ENCODE measurements around the gene GZMM. TPM values are rescaled to one million over a fixed set of nuclear protein-coding genes. Genes with fewer than 3 reads are reported as not detected.
A peak's percentile ranks its signal among the peaks of the same experiment; 100 is the strongest.

The GZMM gene
- total and polyA plus RNA-seq, 2 of the 13 experiments (the other 11 are each of a cell fraction or from before 2014, with no cell fraction given): 0.07 TPM; not detected in 1

- TF ChIP-seq PRDM4 (CRISPR knock-in tag; IDR thresholded peaks at IDR 0.05; ENCODE audit: borderline replicate concordance): peak; percentile 99
- no peak for TF ChIP-seq SMAD9 (CRISPR knock-in tag; IDR thresholded peaks at IDR 0.05)
- no peak for TF ChIP-seq ZNF282 (IDR thresholded peaks at IDR 0.05; ENCODE audit: partially characterized antibody)
- TF ChIP-seq HNRNPLL (IDR thresholded peaks at IDR 0.05; ENCODE audit: low read depth, low read length, poor library complexity, severe bottlenecking): peak; percentile 30
Measured at GRCh38 chr19:597406-598315, 53.8 kb downstream of the GZMM start (continued).

Other genes starting within 250 kb of the GZMM start
- gene MIER2, start 199.3 kb upstream of the GZMM start, total RNA-seq (2016; rRNA removed; fragmentation: Illumina TruSeq; extraction: Trizol): 7.9 and 9.6 TPM in 2 replicates
- 22.9 and 25.7 TPM in 2 replicates for gene MIER2, start 199.3 kb upstream of the GZMM start, polyA plus RNA-seq (2011; rRNA removed)
- gene C2CD4C, start 134.9 kb upstream of the GZMM start, total RNA-seq (2016; rRNA removed; fragmentation: Illumina TruSeq; extraction: Trizol): not detected in 2 replicates
- gene C2CD4C, start 134.9 kb upstream of the GZMM start, polyA plus RNA-seq (2011; rRNA removed): not detected in 2 replicates
- gene SHC2, start 83.0 kb upstream of the GZMM start, total RNA-seq (2016; rRNA removed; fragmentation: Illumina TruSeq; extraction: Trizol): 4.8 and 9.0 TPM in 2 replicates
- 18.3 and 35.8 TPM in 2 replicates for gene SHC2, start 83.0 kb upstream of the GZMM start, polyA plus RNA-seq (2011; rRNA removed)
- gene MADCAM1, start 47.6 kb upstream of the GZMM start, total RNA-seq (2016; rRNA removed; fragmentation: Illumina TruSeq; extraction: Trizol): 0.21 and 0.33 TPM in 2 replicates
- gene MADCAM1, start 47.6 kb upstream of the GZMM start, polyA plus RNA-seq (2011; rRNA removed): 0.29 and 0.39 TPM in 2 replicates
- gene TPGS1, start 36.6 kb upstream of the GZMM start, total RNA-seq (2016; rRNA removed; fragmentation: Illumina TruSeq; extraction: Trizol): 4.2 and 6.2 TPM in 2 replicates
- 1.1 and 2.0 TPM in 2 replicates for gene TPGS1, start 36.6 kb upstream of the GZMM start, polyA plus RNA-seq (2011; rRNA removed)
- 119 and 138 TPM in 2 replicates for gene CDC34, start 12.3 kb upstream of the GZMM start, total RNA-seq (2016; rRNA removed; fragmentation: Illumina TruSeq; extraction: Trizol)
- gene CDC34, start 12.3 kb upstream of the GZMM start, polyA plus RNA-seq (2011; rRNA removed): 140 and 150 TPM in 2 replicates
- gene BSG, start 28.5 kb downstream of the GZMM start, total RNA-seq (2016; rRNA removed; fragmentation: Illumina TruSeq; extraction: Trizol): 136 and 309 TPM in 2 replicates
- 754 and 1,057 TPM in 2 replicates for gene BSG, start 28.5 kb downstream of the GZMM start, polyA plus RNA-seq (2011; rRNA removed)
- gene HCN2, start 45.8 kb downstream of the GZMM start, total RNA-seq (2016; rRNA removed; fragmentation: Illumina TruSeq; extraction: Trizol): not detected in 2 replicates
- gene HCN2, start 45.8 kb downstream of the GZMM start, polyA plus RNA-seq (2011; rRNA removed): 0.01 and 0.05 TPM in 2 replicates
- gene POLRMT, start 89.5 kb downstream of the GZMM start, total RNA-seq (2016; rRNA removed; fragmentation: Illumina TruSeq; extraction: Trizol): 52.5 and 78.0 TPM in 2 replicates
- 101 and 114 TPM in 2 replicates for gene POLRMT, start 89.5 kb downstream of the GZMM start, polyA plus RNA-seq (2011; rRNA removed)
- gene FGF22, start 95.8 kb downstream of the GZMM start, total RNA-seq (2016; rRNA removed; fragmentation: Illumina TruSeq; extraction: Trizol): 0.24 TPM in 1 of 2 replicates, not detected in the other
- 0.07 TPM in 1 of 2 replicates, not detected in the other for gene FGF22, start 95.8 kb downstream of the GZMM start, polyA plus RNA-seq (2011; rRNA removed)
- gene RNF126, start 119.2 kb downstream of the GZMM start, total RNA-seq (2016; rRNA removed; fragmentation: Illumina TruSeq; extraction: Trizol): 18.5 and 34.0 TPM in 2 replicates
- 23.2 and 24.6 TPM in 2 replicates for gene RNF126, start 119.2 kb downstream of the GZMM start, polyA plus RNA-seq (2011; rRNA removed)
- 5.8 and 13.5 TPM in 2 replicates for gene FSTL3, start 132.3 kb downstream of the GZMM start, total RNA-seq (2016; rRNA removed; fragmentation: Illumina TruSeq; extraction: Trizol)
- 15.6 and 30.9 TPM in 2 replicates for gene FSTL3, start 132.3 kb downstream of the GZMM start, polyA plus RNA-seq (2011; rRNA removed)
- not detected in 2 replicates for gene PRSS57, start 151.4 kb downstream of the GZMM start, total RNA-seq (2016; rRNA removed; fragmentation: Illumina TruSeq; extraction: Trizol)
- 0.12 and 0.20 TPM in 2 replicates for gene PRSS57, start 151.4 kb downstream of the GZMM start, polyA plus RNA-seq (2011; rRNA removed)
- gene PALM, start 164.9 kb downstream of the GZMM start, total RNA-seq (2016; rRNA removed; fragmentation: Illumina TruSeq; extraction: Trizol): 9.7 and 10.8 TPM in 2 replicates
- gene PALM, start 164.9 kb downstream of the GZMM start, polyA plus RNA-seq (2011; rRNA removed): 4.0 and 5.4 TPM in 2 replicates
- 1.1 and 1.3 TPM in 2 replicates for gene MISP, start 207.1 kb downstream of the GZMM start, total RNA-seq (2016; rRNA removed; fragmentation: Illumina TruSeq; extraction: Trizol)
- 0.67 and 0.71 TPM in 2 replicates for gene MISP, start 207.1 kb downstream of the GZMM start, polyA plus RNA-seq (2011; rRNA removed)

Data from HepG2 (cell line).